HG03354 (cell line): ENCODE results near the gene PIP5KL1.

Source experiments
- ATAC-seq: cut with Tn5 transposase; IDR thresholded peaks from one replicate; pipeline ENCODE4 v1.9.1; 2021; ENCODE audit warnings: mild to moderate bottlenecking; ENCODE audit not compliant: unreplicated experiment, poor library complexity, severe bottlenecking

Gene PIP5KL1

GRCh38 chr9:127950513-127951289 is 20.1 kb upstream of the PIP5KL1 start:
- no peak for ATAC-seq

GRCh38 chr9:127949827-127950512 is 19.4 kb upstream of the PIP5KL1 start:
- no peak for ATAC-seq

GRCh38 chr9:127947841-127948710 is 17.5 kb upstream of the PIP5KL1 start:
- no peak for ATAC-seq

GRCh38 chr9:127946728-127947127 is 16.2 kb upstream of the PIP5KL1 start:
- no peak for ATAC-seq

DNA sequence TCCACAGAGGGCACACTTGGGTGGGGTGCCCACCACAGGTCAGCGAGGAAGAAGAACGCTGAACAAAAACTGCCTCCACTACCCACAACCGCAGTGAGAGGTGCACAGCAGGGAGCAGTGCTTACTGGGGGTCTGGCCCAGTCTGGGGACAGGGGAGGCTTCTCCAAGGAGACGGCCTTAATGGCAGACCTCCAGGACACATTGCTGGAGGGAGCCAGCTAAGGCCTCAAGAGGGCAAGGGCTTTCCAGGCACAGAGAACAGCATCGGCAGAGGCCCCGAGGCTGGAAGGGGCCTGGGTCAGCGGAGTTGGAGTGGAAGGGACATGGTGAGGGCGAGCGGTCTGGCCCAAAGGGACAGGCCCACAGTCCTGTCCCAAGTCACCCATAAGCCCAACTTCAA is 15.4 kb upstream of the PIP5KL1 start:
- ATAC-seq = no peak

GRCh38 chr9:127945338-127945737 is 14.8 kb upstream of the PIP5KL1 start:
- no peak for ATAC-seq

- no peak for ATAC-seq
Observed at GRCh38 chr9:127944586-127945218, 14.1 kb upstream of the PIP5KL1 start.

- peak; percentile 66 for ATAC-seq
Observed at GRCh38 chr9:127943731-127944144, 13.2 kb upstream of the PIP5KL1 start.

DNA sequence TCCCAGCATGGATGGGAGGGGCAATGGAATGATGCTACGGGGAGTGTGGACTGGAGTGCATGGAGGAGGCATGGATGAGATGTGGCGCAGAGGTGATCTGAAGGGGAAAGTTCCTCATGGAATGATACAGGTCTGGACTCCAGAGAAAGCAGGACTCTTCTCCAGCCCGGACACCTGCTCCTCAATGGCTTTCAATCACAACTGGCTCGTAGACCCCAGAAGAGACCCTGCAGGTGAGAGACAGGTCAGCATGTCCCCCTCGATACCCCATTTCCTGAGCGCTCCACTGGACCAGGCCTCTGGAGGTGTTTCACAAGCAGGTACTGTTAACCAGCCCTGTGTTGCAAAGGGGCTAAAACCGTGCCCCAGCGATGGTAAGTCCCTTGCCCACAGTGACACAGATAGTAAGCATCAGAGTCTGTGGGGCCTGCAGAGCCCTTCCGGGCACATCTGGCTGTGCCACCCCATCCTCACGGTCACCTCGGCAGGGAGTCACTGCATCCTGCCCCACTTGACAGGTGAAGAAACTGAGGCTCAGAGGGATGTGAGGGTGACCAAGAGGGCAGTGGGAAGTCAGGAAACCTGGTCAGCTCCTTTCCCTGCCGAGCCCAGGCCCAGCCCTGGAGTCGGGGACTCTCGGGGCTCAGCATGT is 12.6 kb upstream of the PIP5KL1 start:
- no peak for ATAC-seq

- no peak for ATAC-seq
Observed at GRCh38 chr9:127942216-127943010, 11.8 kb upstream of the PIP5KL1 start.

DNA sequence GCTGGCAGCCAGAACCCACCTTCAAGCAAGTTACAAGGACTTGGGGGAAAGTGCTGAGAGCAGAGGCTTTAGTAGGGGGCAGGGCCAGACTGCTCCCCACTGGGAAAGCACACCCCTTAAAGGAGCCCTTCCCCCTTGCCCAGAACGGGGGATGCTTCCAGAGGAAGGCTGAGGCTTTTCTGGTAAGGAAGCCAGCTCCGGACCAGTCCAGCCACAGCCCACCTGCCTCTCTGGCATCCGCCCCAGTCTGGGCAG is 11.3 kb upstream of the PIP5KL1 start:
- no peak for ATAC-seq

DNA sequence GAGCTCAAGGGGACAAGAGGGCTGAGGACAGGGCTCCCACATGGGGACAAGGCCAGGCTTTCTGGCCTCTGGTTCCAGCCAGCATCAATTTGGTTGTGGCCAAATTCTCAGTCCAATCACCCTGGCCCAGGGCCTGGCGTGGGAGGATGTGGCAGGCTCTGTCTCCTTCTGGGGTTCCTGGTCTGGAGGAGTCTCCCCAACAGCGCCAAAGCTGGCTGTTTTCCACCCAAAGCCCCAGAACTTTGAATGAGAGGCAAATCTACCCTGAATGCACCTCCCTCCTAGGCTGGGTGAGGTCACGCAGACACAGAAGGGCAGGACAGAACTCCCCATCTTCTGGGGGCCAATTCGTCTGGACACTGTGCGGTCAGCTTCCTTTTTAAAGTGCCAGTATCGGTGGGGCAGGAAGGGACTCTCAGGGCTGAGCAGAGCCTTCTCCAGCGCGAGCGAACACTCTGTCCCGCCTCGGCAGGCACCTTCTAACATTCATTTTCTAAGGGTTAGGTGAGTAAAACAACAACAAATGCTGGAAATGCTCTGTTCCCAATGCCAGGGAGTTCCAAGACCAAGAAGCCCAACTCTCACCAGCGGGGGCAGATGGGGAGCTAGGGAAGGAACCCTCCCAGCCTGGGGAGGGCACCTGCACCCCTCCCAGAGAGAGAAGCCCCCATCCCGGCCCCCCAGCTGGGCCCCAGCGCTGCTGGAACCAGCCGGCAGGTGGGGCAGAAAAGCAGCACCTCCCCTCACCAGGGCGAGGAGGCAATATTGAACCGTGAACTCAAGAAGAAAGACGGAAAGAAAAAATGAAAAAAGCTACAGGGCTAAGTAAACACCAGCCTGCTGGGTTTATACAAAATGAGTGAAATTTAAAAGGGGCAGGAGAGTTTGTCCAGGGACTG is 10.7 kb upstream of the PIP5KL1 start:
- ATAC-seq = no peak

- no peak for ATAC-seq
Observed at GRCh38 chr9:127940593-127940992, 10.0 kb upstream of the PIP5KL1 start.

- no peak for ATAC-seq
Observed at GRCh38 chr9:127938298-127938690, 7.7 kb upstream of the PIP5KL1 start.

DNA sequence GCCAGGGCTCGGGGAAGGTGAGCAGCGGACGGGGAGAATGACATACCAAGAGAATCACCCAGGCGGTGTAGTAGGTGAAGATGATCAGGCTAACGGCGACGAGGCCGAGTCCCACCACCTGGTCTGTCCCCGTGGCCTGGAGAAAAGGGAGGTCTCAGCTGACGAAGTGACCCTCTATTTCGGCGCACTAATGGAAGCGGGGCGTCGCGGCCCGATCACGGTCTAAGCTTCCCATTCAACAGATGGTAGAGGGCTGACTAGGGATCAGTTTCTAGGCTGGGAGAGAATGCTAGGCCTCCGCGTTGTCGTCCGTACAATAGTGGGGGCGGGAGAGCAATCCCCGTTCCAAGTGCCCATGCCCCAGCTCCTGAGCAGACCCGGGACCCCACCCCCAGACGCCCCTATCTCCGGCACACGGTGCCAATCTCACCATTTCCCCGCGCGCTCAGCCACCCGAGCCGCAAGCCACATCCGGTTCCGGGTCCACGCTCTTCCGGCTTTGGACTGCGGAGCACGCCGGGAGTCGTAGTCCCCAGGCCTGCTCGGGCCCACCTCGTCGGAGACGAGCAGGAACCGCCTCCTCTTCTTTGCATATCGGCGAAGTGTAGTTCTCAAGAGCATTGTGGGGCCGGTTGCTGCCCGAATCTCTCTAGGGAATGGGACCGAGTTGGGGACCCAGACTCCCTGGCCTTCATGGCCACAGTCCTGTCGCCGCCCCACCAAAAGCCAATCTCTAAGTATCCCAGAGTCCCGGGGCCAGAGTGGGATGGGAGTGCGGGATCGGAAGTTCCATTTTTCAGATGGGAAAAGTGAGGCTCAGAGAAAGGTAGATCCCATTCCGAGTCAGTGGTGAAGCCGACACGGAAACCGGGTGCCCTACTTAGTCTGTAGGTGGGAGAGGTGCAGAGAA is 7.1 kb upstream of the PIP5KL1 start, which contains the start of gene DPM2:
Gene DPM2, minus strand, starts transcription at position 467 of the 910 bp plus-strand sequence. Its CDS starts 34 bp downstream, at position 433.
- peak; percentile 95 for ATAC-seq

DNA sequence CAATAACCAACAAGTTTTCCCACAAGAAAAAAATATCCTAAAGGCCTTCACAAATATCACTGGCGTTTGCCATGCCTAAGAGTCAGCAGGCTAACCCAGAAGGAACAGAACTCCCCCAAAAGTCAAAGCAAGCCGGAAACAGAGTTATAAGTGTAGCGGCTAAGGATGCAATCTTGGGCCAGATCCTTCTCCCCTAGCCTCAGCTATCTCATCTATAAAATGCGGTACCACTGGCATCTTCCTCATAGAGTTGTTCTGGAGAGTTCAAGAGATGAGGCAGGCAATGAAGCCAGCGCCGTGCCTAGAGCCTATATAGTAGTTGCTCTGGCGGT is 6.4 kb upstream of the PIP5KL1 start:
- no peak for ATAC-seq

DNA sequence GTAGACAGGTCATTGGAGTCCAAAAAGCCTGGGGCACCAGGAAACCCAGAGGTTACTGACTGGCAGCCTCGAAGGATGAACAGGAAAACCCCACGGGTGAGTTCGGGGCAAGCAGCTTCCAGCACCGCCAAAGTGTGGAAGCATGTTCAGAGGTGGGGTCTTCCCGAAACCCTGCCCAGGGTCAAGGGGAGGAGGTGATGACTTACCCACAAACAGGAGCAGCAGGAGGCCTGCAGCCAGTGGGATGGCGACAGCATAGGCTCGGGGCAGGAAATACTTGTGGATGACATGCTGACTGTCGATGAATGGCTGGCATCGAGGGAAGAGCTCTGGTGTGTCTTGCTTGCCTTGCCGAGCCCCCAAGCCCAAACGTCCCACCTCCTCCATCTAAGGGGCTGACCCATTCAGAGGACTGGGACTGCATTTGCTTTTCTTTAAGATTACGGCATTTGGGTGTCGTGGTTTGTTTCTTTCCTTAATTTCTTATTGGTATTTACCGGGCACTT is 5.8 kb upstream of the PIP5KL1 start:
- no peak for ATAC-seq
